RWPE2 (cell line): ENCODE results near the gene P3R3URF.

Source experiments
- ATAC-seq: fragments of 200-7000 bp; cut with Tn5 transposase; 3 replicates; pipeline ENCODE4 v1.9.1; 2021; ENCODE audit warnings: low read depth
- DNase-seq: peaks from one replicate; pipeline ENCODE4 v3.0.0-alpha.2; 2020; ENCODE audit warnings: low spot score
- H3K27ac ChIP-seq: fragments of 450-650 bp; 2 replicates; pipeline ENCODE4 v1.5.1; 2017; ENCODE audit warnings: mild to moderate bottlenecking; ENCODE audit not compliant: poor library complexity, severe bottlenecking
- H3K27me3 ChIP-seq: fragments of 250-450 bp; sonication (Bioruptor Pico); 2 replicates; pipeline ENCODE4 v1.5.1; 2021; ENCODE audit warnings: mild to moderate bottlenecking, moderate library complexity; ENCODE audit not compliant: insufficient read depth, poor library complexity, severe bottlenecking
- H3K36me3 ChIP-seq: fragments of 250-450 bp; sonication (Bioruptor Pico); 2 replicates; pipeline ENCODE4 v1.5.1; 2020; ENCODE audit warnings: low read depth, mild to moderate bottlenecking, moderate library complexity
- H3K4me1 ChIP-seq: fragments of 250-450 bp; sonication (Bioruptor Pico); 2 replicates; pipeline ENCODE4 v1.5.1; 2021; ENCODE audit warnings: mild to moderate bottlenecking, moderate library complexity; ENCODE audit not compliant: insufficient read depth, poor library complexity, severe bottlenecking
- H3K4me3 ChIP-seq: fragments of 250-450 bp; sonication (Bioruptor Pico); 2 replicates; pipeline ENCODE4 v1.5.1; 2021; ENCODE audit warnings: mild to moderate bottlenecking, moderate library complexity; ENCODE audit not compliant: severe bottlenecking
- H3K9me3 ChIP-seq: fragments of 250-450 bp; sonication (Bioruptor Pico); 2 replicates; pipeline ENCODE4 v1.5.1; 2021; ENCODE audit warnings: mild to moderate bottlenecking, moderate library complexity; ENCODE audit not compliant: severe bottlenecking
- TF ChIP-seq, protein P1 (sequence below): fragments of 450-650 bp; IDR thresholded peaks from one replicate; pipeline ENCODE4 v1.5.1; 2017; ENCODE audit warnings: mild to moderate bottlenecking, moderate library complexity; ENCODE audit not compliant: poor library complexity, severe bottlenecking

The P3R3URF gene

DNA sequence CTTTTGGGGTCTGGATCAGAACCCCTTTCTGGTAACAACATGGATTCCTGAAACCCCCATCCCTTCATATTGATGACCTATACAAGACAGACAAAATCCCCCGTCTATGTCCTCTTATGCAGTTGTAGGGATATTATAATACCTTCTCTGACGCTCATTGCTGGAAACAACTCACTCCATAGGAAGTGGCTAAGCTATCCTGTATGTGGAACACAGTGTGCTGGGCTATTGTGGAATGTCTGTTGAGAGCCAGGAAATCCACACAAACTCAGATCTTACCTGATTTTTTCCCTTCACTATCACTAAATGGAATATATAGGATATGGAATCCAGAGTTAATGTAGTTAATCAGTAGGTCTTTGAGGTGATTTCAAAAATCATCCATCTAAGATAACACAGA, 26.2 kb downstream of the P3R3URF start:
- Histone ChIP-seq H3K36me3 (no peaks in the 10 kb centered on the region), H3K4me3 (no peak overlapping the region), H3K27me3 (no peaks in the 10 kb centered on the region), H3K9me3 (no peaks in the 10 kb centered on the region), H3K4me1 (no peaks in the 10 kb centered on the region), H3K27ac (no peak overlapping the region)
- no peak for ATAC-seq
- DNase-seq: no peak
- TF ChIP-seq, protein P1, sequence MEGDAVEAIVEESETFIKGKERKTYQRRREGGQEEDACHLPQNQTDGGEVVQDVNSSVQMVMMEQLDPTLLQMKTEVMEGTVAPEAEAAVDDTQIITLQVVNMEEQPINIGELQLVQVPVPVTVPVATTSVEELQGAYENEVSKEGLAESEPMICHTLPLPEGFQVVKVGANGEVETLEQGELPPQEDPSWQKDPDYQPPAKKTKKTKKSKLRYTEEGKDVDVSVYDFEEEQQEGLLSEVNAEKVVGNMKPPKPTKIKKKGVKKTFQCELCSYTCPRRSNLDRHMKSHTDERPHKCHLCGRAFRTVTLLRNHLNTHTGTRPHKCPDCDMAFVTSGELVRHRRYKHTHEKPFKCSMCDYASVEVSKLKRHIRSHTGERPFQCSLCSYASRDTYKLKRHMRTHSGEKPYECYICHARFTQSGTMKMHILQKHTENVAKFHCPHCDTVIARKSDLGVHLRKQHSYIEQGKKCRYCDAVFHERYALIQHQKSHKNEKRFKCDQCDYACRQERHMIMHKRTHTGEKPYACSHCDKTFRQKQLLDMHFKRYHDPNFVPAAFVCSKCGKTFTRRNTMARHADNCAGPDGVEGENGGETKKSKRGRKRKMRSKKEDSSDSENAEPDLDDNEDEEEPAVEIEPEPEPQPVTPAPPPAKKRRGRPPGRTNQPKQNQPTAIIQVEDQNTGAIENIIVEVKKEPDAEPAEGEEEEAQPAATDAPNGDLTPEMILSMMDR: no peak

DNA sequence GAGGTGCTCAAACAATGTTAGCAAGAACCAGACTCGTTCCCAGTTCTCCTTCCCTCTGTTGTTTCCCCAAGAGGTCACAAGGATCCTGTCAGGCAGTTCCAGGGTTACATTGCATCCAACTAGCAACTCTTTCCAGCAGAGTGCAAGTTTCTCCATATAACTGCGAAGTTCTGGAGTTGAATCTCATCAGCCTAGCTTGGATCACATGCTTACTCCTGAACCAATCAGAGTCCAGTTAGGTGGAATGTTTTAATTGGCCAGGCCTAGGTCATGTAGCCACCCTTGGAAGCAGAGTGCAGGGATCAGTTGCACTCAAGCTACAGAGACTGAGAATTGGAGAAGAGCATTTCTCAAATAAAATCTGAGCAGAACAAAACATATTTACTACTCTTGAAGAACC, 28.0 kb downstream of the P3R3URF start:
- ATAC-seq: no peak

DNA sequence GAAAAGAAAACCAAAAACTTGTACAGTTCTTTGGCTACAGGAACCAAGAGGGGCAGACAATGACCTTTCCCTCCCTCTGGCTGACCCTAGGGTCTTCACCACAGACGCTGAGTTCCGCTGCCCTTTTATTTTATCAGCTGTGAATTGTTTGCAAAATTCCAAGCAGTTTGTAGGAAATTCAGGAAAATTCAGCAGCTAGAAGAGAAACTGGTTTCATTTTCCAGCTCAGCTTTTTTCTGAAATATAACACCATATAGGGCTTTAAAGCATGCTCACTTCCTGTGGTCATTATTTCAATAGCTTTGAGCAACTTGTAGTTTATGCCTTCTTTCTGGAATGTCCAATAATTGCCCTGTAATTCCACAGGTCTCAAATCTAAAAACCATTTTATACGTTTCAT, 38.4 kb downstream of the P3R3URF start:
- TF ChIP-seq, protein P1: no peak
- no peaks in the 10 kb centered on the region for H3K9me3 ChIP-seq
- H3K36me3 ChIP-seq: no peaks in the 10 kb centered on the region
- peaks cover 15% of the 10 kb centered on the region for H3K4me1 ChIP-seq
- no peak overlapping the region for H3K4me3 ChIP-seq
- DNase-seq (no peak), ATAC-seq (no peak)
- no peaks in the 10 kb centered on the region for H3K27me3 ChIP-seq
- H3K27ac ChIP-seq: no peak overlapping the region

More for the DNA sequence above, 28.0 kb downstream of the P3R3URF start:
- no peaks in the 10 kb centered on the region for H3K9me3 ChIP-seq
- H3K27ac ChIP-seq: no peak overlapping the region
- no peak for DNase-seq
- no peak overlapping the region for H3K4me3 ChIP-seq
- no peaks in the 10 kb centered on the region for H3K36me3 ChIP-seq
- H3K27me3 ChIP-seq: no peaks in the 10 kb centered on the region
- H3K4me1 ChIP-seq: no peaks in the 10 kb centered on the region
- TF ChIP-seq, protein P1: no peak

DNA sequence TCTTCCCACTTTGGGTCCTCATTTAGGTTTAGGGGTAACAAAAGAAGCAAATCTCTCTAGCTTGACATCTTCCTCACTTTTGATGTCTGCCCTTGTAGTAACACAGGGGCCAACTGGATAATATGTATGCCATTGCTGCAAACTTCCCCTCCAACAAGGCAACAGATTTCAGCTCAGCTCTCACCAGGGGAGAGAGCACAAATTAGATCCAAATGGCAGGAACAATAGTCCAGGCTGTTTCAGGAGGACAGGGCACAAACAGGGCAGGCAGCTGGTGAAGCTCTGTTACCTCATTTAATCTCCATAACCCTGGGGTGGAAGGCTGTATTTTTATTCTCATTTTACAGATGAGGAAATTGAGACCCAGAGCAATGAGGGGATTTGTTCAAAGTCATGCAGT, 39.6 kb downstream of the P3R3URF start:
- Histone ChIP-seq H3K36me3 (no peaks in the 10 kb centered on the region), H3K4me1 (peaks cover 15% of the 10 kb centered on the region), H3K4me3 (no peak overlapping the region), H3K9me3 (no peaks in the 10 kb centered on the region), H3K27me3 (no peaks in the 10 kb centered on the region), H3K27ac (no peak overlapping the region)
- DNase-seq: no peak
- no peak for ATAC-seq
- TF ChIP-seq, protein P1: no peak

DNA sequence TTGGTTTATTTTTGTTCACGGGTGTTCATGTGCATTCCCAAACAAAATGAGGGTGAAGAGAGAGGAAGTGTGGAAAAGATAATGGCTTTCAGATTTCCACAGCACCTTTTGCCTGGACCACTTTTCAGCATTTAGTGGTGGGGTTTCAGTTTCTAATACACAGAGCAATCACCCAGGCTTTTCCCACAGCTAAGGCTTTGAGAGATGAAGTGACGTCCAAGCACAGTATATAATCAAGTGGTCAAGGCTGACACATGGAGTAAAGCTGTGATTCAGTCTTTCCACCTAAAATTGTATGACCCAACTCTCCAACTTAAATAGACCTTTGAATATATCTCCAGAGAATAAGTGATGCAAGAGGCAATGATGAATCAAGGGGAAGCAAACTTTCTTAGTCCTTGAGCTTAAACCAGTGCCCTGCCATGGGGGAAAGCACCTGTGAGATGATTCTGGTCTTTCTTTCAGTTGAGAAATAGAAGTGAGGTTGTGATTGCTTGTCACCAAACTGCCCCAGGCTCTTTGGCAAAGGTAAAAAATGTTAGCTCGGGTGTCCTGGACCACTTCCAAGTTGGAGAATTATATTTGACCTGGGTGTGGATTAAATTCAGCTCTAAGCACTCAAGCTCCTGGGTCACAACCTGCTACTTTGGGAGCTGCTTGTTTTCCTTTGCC, 41.5 kb downstream of the P3R3URF start:
- ATAC-seq (peak; percentile 35), DNase-seq (no peak)
- no peaks in the 10 kb centered on the region for H3K27me3 ChIP-seq
- peaks cover 17% of the 10 kb centered on the region for H3K4me1 ChIP-seq
- H3K36me3 ChIP-seq: no peaks in the 10 kb centered on the region
- H3K27ac ChIP-seq: peak overlapping the region; percentile 79
- H3K9me3 ChIP-seq: no peaks in the 10 kb centered on the region
- TF ChIP-seq, protein P1: no peak
- no peak overlapping the region for H3K4me3 ChIP-seq
